ENCODE results near the gene TNFSF8. TPM values are rescaled to one million over a fixed set of nuclear protein-coding genes. Genes with fewer than 3 reads are reported as not detected.

Gene TNFSF8
- total RNA-seq, 2 donors from 2014 or later: 0.32 to 2.4 TPM

GRCh38 chr9:114910541-114910940, 19.9 kb downstream of the TNFSF8 start:
- Histone ChIP-seq H3K4me1 (replicated peaks) (peaks cover 3% of the 10 kb centered on the region), H3K36me3 (no peaks in the 10 kb centered on the region), H3K27ac (no peak overlapping the region), H3K9me3 (no peaks in the 10 kb centered on the region), H3K27me3 (replicated peaks; ENCODE audit: insufficient read depth) (no peaks in the 10 kb centered on the region), H3K4me3 (no peak overlapping the region)
- peak; percentile 22 for DNase-seq (ENCODE audit: low spot score)
- WGBS: 40% methylated on average over 4 of the region's 4 CpGs
- intact Hi-C loops (cut with DNase I): loop anchor here (5.0 kb wide), 4 partner anchors 102 to 612 kb away; partner anchors contain the start of gene TEX48
- TF ChIP-seq POLR2AphosphoS5 (IDR thresholded peaks at IDR 0.05) (no peak), CTCF (IDR thresholded peaks at IDR 0.05) (no peak), POLR2A (IDR thresholded peaks at IDR 0.05) (no peak)

- 100% methylated on average over 1 of the region's 1 CpG for WGBS
- no peak for TF ChIP-seq CTCF (IDR thresholded peaks at IDR 0.05)
- intact Hi-C loops (cut with DNase I): loop anchor here (5.0 kb wide), 4 partner anchors 103 to 613 kb away; partner anchors contain the start of gene TEX48
- Histone ChIP-seq H3K4me1 (replicated peaks) (peaks cover 3% of the 10 kb centered on the region), H3K36me3 (no peaks in the 10 kb centered on the region), H3K27me3 (replicated peaks; ENCODE audit: insufficient read depth) (no peaks in the 10 kb centered on the region), H3K9me3 (no peaks in the 10 kb centered on the region), H3K27ac (no peak overlapping the region), H3K4me3 (no peak overlapping the region)
- no peak for DNase-seq (ENCODE audit: low spot score)
Observed at GRCh38 chr9:114909661-114910060, 20.7 kb downstream of the TNFSF8 start.

DNA sequence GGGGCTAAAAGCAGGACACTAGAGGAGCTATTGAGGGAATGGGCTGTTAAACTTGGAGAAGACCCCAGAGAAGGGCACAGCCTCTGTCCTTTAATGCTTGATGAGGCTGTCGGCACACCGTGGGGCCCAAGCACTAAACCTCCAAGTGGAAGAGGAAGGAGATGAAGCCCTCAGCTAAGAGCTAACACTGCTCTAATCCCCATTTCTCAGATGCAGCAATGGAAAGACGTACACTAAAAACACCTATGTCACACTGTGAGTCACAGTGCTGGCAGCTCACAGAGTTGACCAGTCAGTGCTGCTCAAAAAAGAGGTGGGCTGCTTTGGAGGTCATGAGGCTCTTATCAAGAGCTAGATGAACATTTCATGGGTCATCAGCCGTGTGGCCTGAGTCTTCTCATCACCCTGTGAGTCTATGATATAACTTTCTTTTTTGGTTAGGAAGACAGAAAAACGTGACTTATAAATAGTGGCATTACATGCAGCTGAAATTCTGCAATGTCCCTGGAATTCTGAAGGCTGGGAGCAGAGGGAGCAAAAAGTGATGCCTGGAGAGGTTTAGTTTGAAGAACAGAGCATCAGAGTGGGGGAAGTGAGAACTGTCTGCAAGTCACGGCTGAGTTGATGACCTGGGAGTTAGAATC, 21.5 kb downstream of the TNFSF8 start:
- Histone ChIP-seq H3K4me3 (no peak overlapping the region), H3K36me3 (no peaks in the 10 kb centered on the region), H3K4me1 (replicated peaks) (peaks cover 3% of the 10 kb centered on the region), H3K27me3 (replicated peaks; ENCODE audit: insufficient read depth) (no peaks in the 10 kb centered on the region), H3K27ac (peak overlapping the region; percentile 35 to 45), H3K9me3 (no peaks in the 10 kb centered on the region)
- TF ChIP-seq POLR2A (IDR thresholded peaks at IDR 0.05) (no peak), CTCF (IDR thresholded peaks at IDR 0.05) (no peak), POLR2AphosphoS5 (IDR thresholded peaks at IDR 0.05) (no peak)
- no peak for DNase-seq (ENCODE audit: low spot score)
- intact Hi-C loops (cut with DNase I): no loop called here
- 56% methylated on average over 6 of the region's 6 CpGs for WGBS

GRCh38 chr9:114908104-114908622, 22.2 kb downstream of the TNFSF8 start:
- peaks cover 3% of the 10 kb centered on the region for H3K4me1 ChIP-seq (replicated peaks)
- peak overlapping the region; percentile 35 to 45 for H3K27ac ChIP-seq
- no peaks in the 10 kb centered on the region for H3K9me3 ChIP-seq
- WGBS: 33% methylated on average over 3 of the region's 3 CpGs
- no peak overlapping the region for H3K4me3 ChIP-seq
- peak; percentile 91 for DNase-seq (ENCODE audit: low spot score)
- TF ChIP-seq POLR2AphosphoS5 (IDR thresholded peaks at IDR 0.05) (peak; percentile 94), POLR2A (IDR thresholded peaks at IDR 0.05) (no peak)
- no peaks in the 10 kb centered on the region for H3K27me3 ChIP-seq (replicated peaks; ENCODE audit: insufficient read depth)
- intact Hi-C loops (cut with DNase I): no loop called here
- H3K36me3 ChIP-seq: no peaks in the 10 kb centered on the region

DNA sequence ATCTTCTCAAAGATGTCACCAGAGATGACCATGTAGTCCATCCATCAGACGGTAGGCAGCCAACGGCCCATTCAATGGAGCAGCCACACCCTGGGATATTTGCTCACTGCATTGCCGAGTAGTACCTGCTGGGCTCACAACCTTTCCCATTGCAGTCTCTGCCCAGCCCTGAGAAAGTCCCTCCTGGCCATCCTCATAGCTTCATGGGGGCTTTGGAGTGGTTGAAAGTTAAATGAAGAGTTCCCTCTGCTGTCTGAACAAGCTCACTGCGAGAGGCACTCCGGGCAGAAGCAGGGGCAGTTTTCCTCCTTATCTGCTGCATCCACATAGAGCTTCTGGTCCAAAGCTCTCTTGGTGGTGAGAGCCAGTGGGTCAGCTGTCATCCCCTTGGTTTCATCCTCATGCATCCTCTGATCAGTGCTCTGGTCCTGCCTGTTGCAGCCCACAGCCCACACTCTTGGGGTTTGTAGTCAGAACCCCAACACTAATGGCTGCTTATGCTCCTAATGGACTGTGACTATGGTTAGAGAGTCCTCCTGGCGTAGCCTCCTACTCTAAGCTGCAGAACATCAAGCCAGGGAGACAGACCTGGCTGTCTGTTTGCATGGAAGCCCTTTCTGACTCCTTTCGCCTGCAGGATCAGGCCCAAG, 23.3 kb downstream of the TNFSF8 start:
- no peaks in the 10 kb centered on the region for H3K9me3 ChIP-seq
- DNase-seq (ENCODE audit: low spot score): no peak

More for the DNA sequence above, 23.3 kb downstream of the TNFSF8 start:
- Histone ChIP-seq H3K4me1 (replicated peaks) (peaks cover 3% of the 10 kb centered on the region), H3K27me3 (replicated peaks; ENCODE audit: insufficient read depth) (no peaks in the 10 kb centered on the region), H3K27ac (no peak overlapping the region), H3K36me3 (no peaks in the 10 kb centered on the region), H3K4me3 (no peak overlapping the region)
- 65% methylated on average over 7 of the region's 7 CpGs for WGBS
- intact Hi-C loops (cut with DNase I): no loop called here
- TF ChIP-seq POLR2AphosphoS5 (IDR thresholded peaks at IDR 0.05): no peak
- TF ChIP-seq CTCF (IDR thresholded peaks at IDR 0.05): peak in 3 of 4 experiments; percentile 37 to 59 (median 59)

Data from prostate gland (tissue), 2 donors.